ENCODE measurements around the gene USP44.
A peak's percentile ranks its signal among the peaks of the same experiment; 100 is the strongest.

USP44 gene

DNA sequence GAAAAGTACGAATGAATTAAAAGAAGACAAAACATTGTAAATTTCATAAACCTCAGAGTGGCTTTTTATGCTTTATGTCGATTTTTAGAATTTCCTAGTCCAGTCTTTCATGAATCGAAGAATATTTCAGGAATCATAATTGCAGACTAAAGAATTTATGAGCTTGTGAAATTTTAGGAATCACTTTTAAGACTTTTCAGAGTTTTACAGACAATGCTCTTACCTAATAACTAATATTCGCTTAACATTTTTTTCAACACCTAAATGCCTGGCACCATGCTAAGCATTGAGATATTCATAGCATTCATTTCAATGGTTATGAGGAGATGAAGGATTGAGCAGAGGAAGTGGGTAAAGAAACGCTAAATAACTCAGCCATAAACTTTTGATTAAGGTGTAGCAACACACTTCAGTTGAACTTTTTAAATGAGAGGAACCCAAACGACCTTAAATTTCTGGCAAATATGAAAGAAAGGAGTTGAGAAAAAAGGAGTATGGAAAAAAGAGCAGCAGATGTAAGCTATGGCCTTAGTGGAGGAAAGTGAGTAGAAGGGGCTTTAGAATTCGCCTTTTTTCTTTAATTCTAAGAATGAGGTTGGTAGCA, 739 bp upstream of the USP44 start:
- ChIA-PET POLR2A (no interaction called here), CTCF (interaction anchor here (1.3 to 3.3 kb wide), 2 partner anchors 21 to 23 kb away, joined by 4 to 22 read pairs; no protein-coding TSS in a partner anchor)
- DNase-seq (ENCODE audit: low read depth, low spot score): no peak
- TF ChIP-seq, protein P1, sequence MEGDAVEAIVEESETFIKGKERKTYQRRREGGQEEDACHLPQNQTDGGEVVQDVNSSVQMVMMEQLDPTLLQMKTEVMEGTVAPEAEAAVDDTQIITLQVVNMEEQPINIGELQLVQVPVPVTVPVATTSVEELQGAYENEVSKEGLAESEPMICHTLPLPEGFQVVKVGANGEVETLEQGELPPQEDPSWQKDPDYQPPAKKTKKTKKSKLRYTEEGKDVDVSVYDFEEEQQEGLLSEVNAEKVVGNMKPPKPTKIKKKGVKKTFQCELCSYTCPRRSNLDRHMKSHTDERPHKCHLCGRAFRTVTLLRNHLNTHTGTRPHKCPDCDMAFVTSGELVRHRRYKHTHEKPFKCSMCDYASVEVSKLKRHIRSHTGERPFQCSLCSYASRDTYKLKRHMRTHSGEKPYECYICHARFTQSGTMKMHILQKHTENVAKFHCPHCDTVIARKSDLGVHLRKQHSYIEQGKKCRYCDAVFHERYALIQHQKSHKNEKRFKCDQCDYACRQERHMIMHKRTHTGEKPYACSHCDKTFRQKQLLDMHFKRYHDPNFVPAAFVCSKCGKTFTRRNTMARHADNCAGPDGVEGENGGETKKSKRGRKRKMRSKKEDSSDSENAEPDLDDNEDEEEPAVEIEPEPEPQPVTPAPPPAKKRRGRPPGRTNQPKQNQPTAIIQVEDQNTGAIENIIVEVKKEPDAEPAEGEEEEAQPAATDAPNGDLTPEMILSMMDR (IDR thresholded peaks at IDR 0.05; ENCODE audit: insufficient read depth, low read length, missing control alignments): no peak
- H3K4me3 ChIP-seq (ENCODE audit: low read depth, low read length): no peak overlapping the region

DNA sequence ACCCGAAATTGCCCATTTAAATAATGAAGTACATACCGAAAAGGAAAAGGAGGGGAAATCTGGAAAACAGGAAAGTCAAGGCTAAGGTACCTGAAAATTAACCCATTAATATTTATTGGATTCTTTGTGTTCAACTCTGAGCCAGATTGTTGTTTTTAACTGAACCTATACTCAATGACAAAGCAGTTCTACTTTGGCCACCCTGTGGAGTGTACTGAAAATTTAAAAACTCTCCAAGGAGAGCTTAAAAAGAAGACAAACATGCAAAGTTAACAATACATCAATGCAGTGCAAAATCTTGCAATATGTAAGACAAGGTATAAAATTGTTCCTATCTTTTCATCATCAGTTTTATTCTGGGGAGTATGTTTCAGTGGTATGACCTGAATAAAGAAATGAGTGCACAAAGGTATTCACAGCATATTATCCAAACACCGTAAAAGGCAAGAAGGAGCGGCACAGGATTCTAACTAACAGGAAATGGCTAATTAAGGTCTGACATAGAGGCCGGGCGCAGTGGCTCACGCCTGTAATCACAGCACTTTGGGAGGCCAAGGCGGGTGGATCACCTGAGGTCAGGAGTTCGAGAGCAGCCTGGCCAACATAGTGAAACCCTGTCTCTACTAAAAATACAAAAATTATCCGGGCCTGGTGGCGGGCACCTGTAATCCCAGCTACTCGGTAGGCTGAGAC, 1.7 kb downstream of the USP44 start:
- ChIA-PET POLR2A (no interaction called here), CTCF (no interaction called here)
- DNase-seq (ENCODE audit: low read depth, low spot score): no peak
- TF ChIP-seq, protein P1 (IDR thresholded peaks at IDR 0.05; ENCODE audit: insufficient read depth, low read length, missing control alignments): no peak
- H3K4me3 ChIP-seq (ENCODE audit: low read depth, low read length): no peak overlapping the region

DNA sequence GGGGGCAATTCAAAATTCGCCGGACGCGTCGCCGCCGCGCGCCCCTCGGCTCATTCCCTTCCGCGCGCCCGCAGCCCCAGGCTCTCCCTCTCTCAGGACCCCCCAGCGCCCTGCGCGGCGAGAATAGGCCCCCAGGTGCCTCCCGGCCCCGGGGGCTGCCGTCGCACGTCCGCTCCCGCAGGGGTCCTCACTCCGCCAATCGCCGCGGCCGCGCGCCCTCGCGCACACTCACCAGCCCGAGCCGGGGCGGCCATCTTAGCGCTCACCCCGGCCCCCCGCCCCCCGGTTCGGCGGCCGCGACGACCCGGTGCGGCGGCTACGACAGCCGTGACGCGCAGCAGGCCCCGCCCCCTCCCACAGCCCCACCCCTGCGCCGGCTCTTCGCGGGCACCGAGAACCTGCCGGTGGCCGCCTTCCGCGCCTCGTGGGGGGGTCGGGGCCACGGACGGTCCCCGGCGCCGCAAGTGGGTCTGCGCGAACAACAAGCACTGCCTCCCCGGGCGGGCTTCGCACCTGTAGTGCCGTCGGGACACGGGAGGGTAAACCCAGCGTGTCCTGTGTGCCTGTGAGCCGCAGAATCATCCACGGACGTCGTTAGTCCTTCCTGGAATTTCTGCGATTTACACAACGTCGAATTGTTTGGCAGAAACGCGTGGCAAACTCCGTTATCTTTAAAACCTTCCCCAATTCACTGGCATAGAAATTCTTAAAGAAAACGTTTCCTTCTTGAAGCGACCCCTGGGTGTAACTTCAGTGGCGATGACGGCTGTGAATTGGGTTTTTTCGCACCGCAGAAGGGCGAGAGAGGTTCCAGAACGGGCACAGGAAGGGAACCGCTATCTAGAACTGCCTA, 2.5 kb downstream of the USP44 start:
- H3K4me3 ChIP-seq (ENCODE audit: low read depth, low read length): peak overlapping the region; percentile 56
- TF ChIP-seq, protein P1 (IDR thresholded peaks at IDR 0.05; ENCODE audit: insufficient read depth, low read length, missing control alignments): no peak
- ChIA-PET CTCF (interaction anchor here (1.0 to 2.0 kb wide), 3 partner anchors 13 to 32 kb away, joined by 4 to 11 read pairs (median 4); no protein-coding TSS in a partner anchor), POLR2A (no interaction called here)
- DNase-seq (ENCODE audit: low read depth, low spot score): no peak

DNA sequence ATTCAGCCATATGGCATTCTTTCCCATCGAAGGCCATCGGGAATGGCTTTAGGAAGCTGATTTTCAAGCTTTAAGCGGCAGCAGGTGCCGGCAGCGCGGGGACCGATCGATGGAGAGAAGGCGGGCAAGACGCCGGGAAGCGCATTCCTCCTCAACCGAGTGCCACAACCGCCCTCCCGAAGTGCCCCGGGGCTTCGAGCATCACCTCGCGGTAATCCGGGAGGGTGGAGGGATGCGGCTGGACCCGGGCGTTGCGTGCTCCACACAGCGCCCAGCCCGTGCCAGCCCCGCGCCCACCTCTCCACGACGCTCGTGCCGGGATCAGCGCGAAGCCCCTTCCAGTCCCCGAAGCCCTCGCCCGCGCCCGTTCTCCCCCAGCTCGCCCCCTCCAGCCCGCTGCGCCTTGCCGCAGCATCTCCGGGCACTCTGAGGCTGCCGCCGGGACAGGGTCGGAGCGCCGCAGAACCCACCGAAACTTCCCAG, 3.2 kb downstream of the USP44 start:
- ChIA-PET POLR2A (no interaction called here), CTCF (interaction anchor here (1.0 to 2.0 kb wide), 5 partner anchors 9 to 31 kb away, joined by 3 to 11 read pairs (median 4); no protein-coding TSS in a partner anchor)
- peak overlapping the region; percentile 56 for H3K4me3 ChIP-seq (ENCODE audit: low read depth, low read length)
- no peak for DNase-seq (ENCODE audit: low read depth, low spot score)
- TF ChIP-seq, protein P1 (IDR thresholded peaks at IDR 0.05; ENCODE audit: insufficient read depth, low read length, missing control alignments): no peak

DNA sequence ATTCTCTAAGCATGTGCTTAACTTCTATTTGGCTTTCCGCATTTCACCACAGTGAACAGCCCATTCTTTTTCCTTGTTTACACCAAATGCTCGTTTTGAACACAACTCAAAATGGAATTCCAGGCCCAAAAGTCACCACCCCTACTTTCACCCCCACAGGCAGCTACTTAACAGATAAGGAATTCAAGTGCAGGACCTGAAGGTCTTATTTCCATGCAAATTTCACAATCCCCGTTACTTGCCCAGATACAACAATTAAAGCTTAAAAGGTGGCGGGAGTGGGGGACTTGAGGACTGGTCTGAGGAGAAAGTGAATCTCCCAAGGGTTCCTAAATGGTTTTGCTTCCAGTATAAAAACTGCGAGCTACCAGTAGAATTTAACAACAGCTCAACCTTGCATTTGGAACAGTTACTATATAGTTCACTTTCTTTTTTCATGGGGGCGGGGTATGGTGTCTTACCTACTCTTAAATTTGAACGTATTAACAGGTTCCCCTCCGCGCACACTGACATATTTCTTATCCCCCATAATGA, 3.7 kb downstream of the USP44 start:
- ChIA-PET CTCF (interaction anchor here (1.0 to 2.0 kb wide), 5 partner anchors 9 to 31 kb away, joined by 3 to 11 read pairs (median 4); no protein-coding TSS in a partner anchor), POLR2A (interaction anchor here (0.5 kb wide), 1 partner anchor 139 kb away, joined by 4 read pairs; no protein-coding TSS in a partner anchor)
- DNase-seq (ENCODE audit: low read depth, low spot score): no peak
- peak overlapping the region; percentile 56 for H3K4me3 ChIP-seq (ENCODE audit: low read depth, low read length)
- TF ChIP-seq, protein P1 (IDR thresholded peaks at IDR 0.05; ENCODE audit: insufficient read depth, low read length, missing control alignments): no peak

All from AG04449 (cell line).